CD4-positive, alpha-beta T cell (primary cell): ENCODE results near the gene CABP5. TPM values are rescaled to one million over a fixed set of nuclear protein-coding genes. Genes with fewer than 3 reads are reported as not detected.
"Not testable (repeated sequence)": the region's sequence is repeated elsewhere in the genome, so short reads cannot be mapped to it uniquely, and the experiment has no call there.

Experiments
- ATAC-seq: fragments of 200-7000 bp; cut with Tn5 transposase; one replicate; pipeline ENCODE4 v1.10.0; 2022; ENCODE audit warnings: mild to moderate bottlenecking; ENCODE audit not compliant: poor library complexity
- CTCF ChIA-PET: fragments of 350-600 bp; sonication (Branson Sonifier 250); formaldehyde crosslinking; loops from one replicate; lab custom pipeline; 2021; ENCODE audit warnings: antibody characterized with exemption, inconsistent platforms; lab: Charles Lee
- POLR2A ChIA-PET: fragments of 350-600 bp; sonication (Branson Sonifier 250); formaldehyde crosslinking; loops from one replicate; lab custom pipeline; 2021; ENCODE audit warnings: antibody characterized with exemption, inconsistent platforms; lab: Charles Lee
- DNase-seq, 14 experiments: peaks; one replicate each; pipeline ENCODE4 v3.0.0-alpha.2; 2013 to 2020; ENCODE audit warnings: mixed read lengths in 2 of 14
- H3K27ac ChIP-seq, 2 donors: one replicate each; pipeline versions ENCODE4 v1.5.1 to v1.7.0; 2013; ENCODE audit warnings: low read length in 2 of 2, low read depth in 1 of 2, mild to moderate bottlenecking in 1 of 2
- H3K27me3 ChIP-seq, 2 experiments: 1 replicate in 1 of 2; 2 replicates in 1 of 2; pipeline versions ENCODE4 v1.6.1 to v1.7.0; 2013; ENCODE audit warnings: low read length in 2 of 2, control low read depth in 1 of 2, mild to moderate bottlenecking in 1 of 2, moderate library complexity in 1 of 2; ENCODE audit not compliant: insufficient read depth in 2 of 2, control insufficient read depth in 1 of 2
- H3K36me3 ChIP-seq: one replicate; pipeline ENCODE4 v1.6.1; 2013; ENCODE audit warnings: low read length, control low read depth; ENCODE audit not compliant: insufficient read depth
- H3K4me1 ChIP-seq: one replicate; pipeline ENCODE4 v1.6.1; 2013; ENCODE audit warnings: low read length, control low read depth; ENCODE audit not compliant: insufficient read depth
- H3K4me3 ChIP-seq: one replicate; pipeline ENCODE4 v1.5.1; 2013; ENCODE audit warnings: mild to moderate bottlenecking, low read length, moderate library complexity
- H3K9me3 ChIP-seq, 2 experiments: 1 replicate in 1 of 2; 2 replicates in 1 of 2; pipeline versions ENCODE4 v1.6.1 to v1.7.0; 2013; ENCODE audit warnings: low read length in 2 of 2, mild to moderate bottlenecking in 2 of 2, control low read depth in 1 of 2, moderate library complexity in 1 of 2; ENCODE audit not compliant: control insufficient read depth in 1 of 2, insufficient read depth in 1 of 2
- H3K27ac Mint-ChIP-seq: one replicate; pipeline ENCODE4 v1.8.0; 2020; ENCODE audit warnings: mixed read lengths
- H3K27me3 Mint-ChIP-seq: one replicate; pipeline ENCODE4 v1.8.0; 2021; ENCODE audit warnings: mixed read lengths
- H3K36me3 Mint-ChIP-seq: one replicate; pipeline ENCODE4 v1.8.0; 2021; ENCODE audit warnings: low read depth, mixed read lengths
- H3K4me1 Mint-ChIP-seq: one replicate; pipeline ENCODE4 v1.8.0; 2021; ENCODE audit warnings: low read depth, mixed read lengths
- H3K4me3 Mint-ChIP-seq: one replicate; pipeline ENCODE4 v1.8.0; 2020; ENCODE audit warnings: mild to moderate bottlenecking, mixed read lengths
- H3K9me3 Mint-ChIP-seq: one replicate; pipeline ENCODE4 v1.8.0; 2020; ENCODE audit warnings: mixed read lengths
- intact Hi-C, 2 experiments: fragments of 100-400 bp; cut with DNase I in 1 of 2; cut with micrococcal nuclease in 1 of 2; formaldehyde crosslinking; loops; one replicate each; pipeline versions ENCODE4 v1.15.1 to v1.9.0; 2023 to 2025; cut with DNase I, micrococcal nuclease
- total RNA-seq, 174 experiments: library from RNA in 2 of 174; stranded (reverse) in 2 of 174; gene quantifications; one replicate each; pipeline ENCODE4 v1.2.3 and lab custom pipeline; 2021 to 2026
- TF ChIP-seq, protein P1 (sequence below): fragments of 200-600 bp; IDR thresholded peaks from one replicate; pipeline ENCODE4 v1.8.0; 2022; ENCODE audit warnings: antibody characterized with exemption, mild to moderate bottlenecking

Gene CABP5
- total RNA-seq, 2 experiments from 2014 or later, result not detected

DNA sequence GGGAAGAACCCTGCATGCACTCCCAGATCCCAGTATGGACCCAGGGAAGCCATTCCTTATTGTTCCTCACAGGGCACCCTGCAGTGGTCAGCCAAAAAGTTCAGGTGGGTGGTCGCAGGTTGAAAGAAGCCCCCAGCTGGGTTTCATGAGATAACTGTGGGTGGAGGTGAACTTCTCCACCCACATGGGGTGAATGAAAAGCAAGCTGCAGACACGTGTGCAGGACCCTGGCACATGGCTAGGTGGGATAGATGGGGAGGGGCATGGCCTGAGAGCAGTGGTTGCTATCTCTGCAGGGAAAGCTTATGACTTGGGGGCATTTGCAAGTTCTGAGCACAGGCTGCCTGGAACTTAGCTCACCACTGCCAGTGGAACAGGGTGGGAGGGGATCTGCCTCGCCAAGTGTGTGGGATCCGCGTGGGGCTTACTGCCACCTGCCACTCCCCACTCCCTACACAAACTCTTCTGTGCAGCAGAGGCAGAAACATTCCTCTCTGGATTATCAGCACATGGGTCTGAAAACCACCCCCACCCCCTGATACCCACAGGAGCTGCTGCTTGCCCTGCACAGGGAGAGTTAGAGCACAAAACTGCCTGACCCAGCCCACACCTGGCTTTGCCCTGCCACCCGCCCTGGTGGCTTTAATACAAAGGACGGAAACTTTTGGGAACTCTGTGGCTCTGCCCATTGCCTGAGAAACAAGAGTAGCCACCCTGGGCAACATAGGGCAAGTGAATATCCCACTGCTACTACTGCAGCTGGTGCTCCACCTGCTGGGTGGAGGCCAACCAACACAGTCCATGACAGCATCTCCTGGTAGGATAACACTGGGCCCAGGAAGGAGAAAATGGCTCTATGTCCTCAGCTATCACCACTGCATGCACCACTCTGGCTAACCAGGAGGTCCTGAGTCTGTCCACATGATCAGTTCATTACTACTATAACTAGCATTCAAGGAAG, 42.3 kb upstream of the CABP5 start:
- TF ChIP-seq, protein P1, sequence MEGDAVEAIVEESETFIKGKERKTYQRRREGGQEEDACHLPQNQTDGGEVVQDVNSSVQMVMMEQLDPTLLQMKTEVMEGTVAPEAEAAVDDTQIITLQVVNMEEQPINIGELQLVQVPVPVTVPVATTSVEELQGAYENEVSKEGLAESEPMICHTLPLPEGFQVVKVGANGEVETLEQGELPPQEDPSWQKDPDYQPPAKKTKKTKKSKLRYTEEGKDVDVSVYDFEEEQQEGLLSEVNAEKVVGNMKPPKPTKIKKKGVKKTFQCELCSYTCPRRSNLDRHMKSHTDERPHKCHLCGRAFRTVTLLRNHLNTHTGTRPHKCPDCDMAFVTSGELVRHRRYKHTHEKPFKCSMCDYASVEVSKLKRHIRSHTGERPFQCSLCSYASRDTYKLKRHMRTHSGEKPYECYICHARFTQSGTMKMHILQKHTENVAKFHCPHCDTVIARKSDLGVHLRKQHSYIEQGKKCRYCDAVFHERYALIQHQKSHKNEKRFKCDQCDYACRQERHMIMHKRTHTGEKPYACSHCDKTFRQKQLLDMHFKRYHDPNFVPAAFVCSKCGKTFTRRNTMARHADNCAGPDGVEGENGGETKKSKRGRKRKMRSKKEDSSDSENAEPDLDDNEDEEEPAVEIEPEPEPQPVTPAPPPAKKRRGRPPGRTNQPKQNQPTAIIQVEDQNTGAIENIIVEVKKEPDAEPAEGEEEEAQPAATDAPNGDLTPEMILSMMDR, result no peak
- H3K9me3 Mint-ChIP-seq, result no peaks in the 10 kb centered on the region
- peaks cover 19% of the 10 kb centered on the region for H3K27me3 Mint-ChIP-seq
- no peak overlapping the region for H3K4me3 Mint-ChIP-seq
- DNase-seq, result no peak
- no peak overlapping the region for H3K27ac Mint-ChIP-seq
- no peak overlapping the region for H3K27ac ChIP-seq
- no peaks in the 10 kb centered on the region for H3K36me3 Mint-ChIP-seq
- H3K9me3 ChIP-seq, result peaks cover 0 to 4% of the 10 kb centered on the region in 2 experiments
- peaks cover 0 to 2% of the 10 kb centered on the region in 2 experiments for H3K27me3 ChIP-seq
- H3K4me1 ChIP-seq, result no peaks in the 10 kb centered on the region
- no peaks in the 10 kb centered on the region for H3K36me3 ChIP-seq
- ChIA-PET CTCF (no interaction called here), POLR2A (interaction anchor here (0.5 kb wide), 1 partner anchor 139 kb away, joined by 3 read pairs; no protein-coding TSS in a partner anchor)
- ATAC-seq, result no peak
- no peak overlapping the region for H3K4me3 ChIP-seq
- H3K4me1 Mint-ChIP-seq, result no peaks in the 10 kb centered on the region
- intact Hi-C loops, result no loop called here

DNA sequence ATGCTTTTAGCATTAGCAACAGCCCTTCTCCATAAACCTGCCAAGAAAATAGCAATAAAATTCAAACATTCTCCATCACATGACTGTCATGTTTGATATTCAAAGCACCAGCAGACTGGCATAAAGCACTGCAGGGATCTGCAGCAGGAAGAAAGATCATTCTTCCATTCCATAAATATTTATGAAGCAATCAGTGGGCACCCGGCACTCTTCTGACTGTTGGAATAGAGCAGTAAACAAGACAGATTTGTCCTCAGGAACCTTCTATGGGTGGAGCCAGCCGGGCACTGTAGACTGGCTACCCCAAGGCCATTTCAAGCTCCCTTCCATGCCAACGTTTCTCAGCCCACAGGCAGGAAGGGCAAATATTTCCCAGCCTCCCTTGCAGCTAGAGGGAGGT, 41.2 kb upstream of the CABP5 start:
- no peaks in the 10 kb centered on the region for H3K9me3 Mint-ChIP-seq
- peaks cover 18% of the 10 kb centered on the region for H3K27me3 Mint-ChIP-seq
- Histone ChIP-seq H3K27ac (no peak overlapping the region), H3K27me3 (peaks cover 0 to 2% of the 10 kb centered on the region in 2 experiments), H3K9me3 (peaks cover 0 to 4% of the 10 kb centered on the region in 2 experiments), H3K4me3 (no peak overlapping the region), H3K4me1 (no peaks in the 10 kb centered on the region), H3K36me3 (no peaks in the 10 kb centered on the region)
- DNase-seq (no peak), ATAC-seq (no peak)
- H3K27ac Mint-ChIP-seq, result no peak overlapping the region
- H3K4me1 Mint-ChIP-seq, result no peaks in the 10 kb centered on the region
- TF ChIP-seq, protein P1, result no peak
- H3K36me3 Mint-ChIP-seq, result no peaks in the 10 kb centered on the region
- ChIA-PET CTCF (no interaction called here), POLR2A (interaction anchor here (0.5 kb wide), 1 partner anchor 141 kb away, joined by 3 read pairs; no protein-coding TSS in a partner anchor)
- intact Hi-C loops, result no loop called here
- H3K4me3 Mint-ChIP-seq, result no peak overlapping the region

DNA sequence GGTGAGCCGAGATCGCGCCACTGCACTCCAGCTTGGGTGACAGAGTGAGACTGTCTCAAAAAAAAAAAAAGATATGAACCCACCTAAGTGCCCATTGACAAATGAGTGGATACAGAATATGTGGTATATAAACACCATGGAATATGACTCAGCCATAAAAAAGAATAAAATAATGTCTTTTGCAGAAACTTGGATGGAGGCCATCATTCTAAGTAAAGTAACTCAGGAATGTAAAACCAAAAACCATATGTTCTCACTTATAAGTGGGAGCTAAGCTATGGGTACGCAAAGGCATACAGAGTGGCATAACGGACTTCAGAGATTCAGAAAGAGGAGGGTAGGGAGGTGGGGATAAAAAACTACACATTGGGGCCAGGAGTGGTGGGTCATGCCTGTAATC, 37.2 kb upstream of the CABP5 start:
- H3K9me3 Mint-ChIP-seq, result no peaks in the 10 kb centered on the region
- Histone ChIP-seq H3K27ac (no peak overlapping the region), H3K27me3 (no peaks in the 10 kb centered on the region), H3K4me3 (no peak overlapping the region), H3K36me3 (no peaks in the 10 kb centered on the region), H3K9me3 (peaks cover 0 to 2% of the 10 kb centered on the region in 2 experiments), H3K4me1 (no peaks in the 10 kb centered on the region)
- no peak overlapping the region for H3K4me3 Mint-ChIP-seq
- ChIA-PET POLR2A (no interaction called here), CTCF (no interaction called here)
- TF ChIP-seq, protein P1, result no peak
- no peak overlapping the region for H3K27ac Mint-ChIP-seq
- peaks cover 6% of the 10 kb centered on the region for H3K27me3 Mint-ChIP-seq
- intact Hi-C loops, result no loop called here
- H3K36me3 Mint-ChIP-seq, result no peaks in the 10 kb centered on the region
- DNase-seq (no peak), ATAC-seq (no peak)
- no peaks in the 10 kb centered on the region for H3K4me1 Mint-ChIP-seq

DNA sequence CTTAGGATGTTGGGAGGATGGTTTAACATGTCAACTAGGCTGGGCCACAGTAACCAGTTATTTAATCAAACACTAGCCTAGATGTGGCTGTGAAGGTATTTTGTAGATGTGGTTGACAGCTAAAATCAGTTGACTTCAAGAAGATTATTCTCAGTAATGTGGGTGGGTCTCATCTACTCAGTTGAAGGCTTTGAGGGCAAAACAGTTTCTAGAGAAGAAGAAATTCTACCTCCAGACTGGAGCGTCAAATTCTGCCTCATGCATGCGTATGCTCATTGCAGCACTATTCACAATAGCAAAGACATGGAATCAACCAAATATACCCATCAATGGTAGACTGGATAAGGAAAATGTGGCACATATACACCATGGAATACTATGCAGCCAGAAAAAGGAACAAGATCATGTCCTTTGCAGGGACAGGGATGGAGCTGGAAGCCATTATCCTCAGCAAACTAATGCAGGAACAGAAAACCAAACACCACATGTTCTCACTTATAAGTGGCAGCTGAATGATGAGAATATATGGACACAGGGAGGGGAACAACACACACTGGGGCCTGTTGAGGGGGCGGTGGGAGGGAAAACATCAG, 26.4 kb upstream of the CABP5 start:
- H3K4me1 Mint-ChIP-seq, POLR2A ChIA-PET, H3K4me3 ChIP-seq, H3K9me3 ChIP-seq, ATAC-seq, H3K27ac ChIP-seq, intact Hi-C loops, H3K4me1 ChIP-seq, H3K36me3 ChIP-seq, H3K27me3 Mint-ChIP-seq, H3K9me3 Mint-ChIP-seq, H3K27ac Mint-ChIP-seq, H3K36me3 Mint-ChIP-seq, DNase-seq, H3K27me3 ChIP-seq, CTCF ChIA-PET, H3K4me3 Mint-ChIP-seq: not testable (repeated sequence)
